ENCODE measurements around the gene FIBP.
A peak's percentile ranks its signal among the peaks of the same experiment; 100 is the strongest.

Gene FIBP

GRCh38 chr11:65860278-65861164 lies 27.8 kb downstream of the FIBP start, which contains the start of gene MUS81:
Gene MUS81, plus strand, starts transcription at chr11:65860433. Its CDS starts 321 bp downstream, at chr11:65860754.
- DNase-seq (ENCODE audit: low read depth in 2 of 3, low spot score in 2 of 3) = peak; percentile 90 to 97 (median 93)

- DNase-seq (ENCODE audit: low read depth in 2 of 3, low spot score in 2 of 3) = peak in 1 of 3 experiments; percentile 30
Observed at GRCh38 chr11:65859812-65860277, 28.4 kb downstream of the FIBP start.

- DNase-seq (ENCODE audit: low read depth in 2 of 3, low spot score in 2 of 3) = peak; percentile 93 to 97 (median 96)
Observed at GRCh38 chr11:65859095-65859811, 29.0 kb downstream of the FIBP start.

- DNase-seq (ENCODE audit: low read depth in 2 of 3, low spot score in 2 of 3) = no peak
Observed at GRCh38 chr11:65858681-65859087, 29.6 kb downstream of the FIBP start.

GRCh38 chr11:65857853-65858680 lies 30.2 kb downstream of the FIBP start, which contains the start of gene CFL1:
Gene CFL1, minus strand, starts transcription at chr11:65858180. Its CDS starts 81 bp downstream, at chr11:65858099.
- DNase-seq (ENCODE audit: low read depth in 2 of 3, low spot score in 2 of 3) = peak; percentile 77 to 97 (median 92)

- no peak for DNase-seq (ENCODE audit: low read depth in 2 of 3, low spot score in 2 of 3)
Observed at GRCh38 chr11:65857500-65857852, 30.8 kb downstream of the FIBP start.

- DNase-seq (ENCODE audit: low read depth in 2 of 3, low spot score in 2 of 3) = peak; percentile 65 to 76 (median 75)
Observed at GRCh38 chr11:65856689-65857499, 31.4 kb downstream of the FIBP start.

- DNase-seq (ENCODE audit: low read depth in 2 of 3, low spot score in 2 of 3) = no peak
Observed at GRCh38 chr11:65855927-65856363, 32.3 kb downstream of the FIBP start.

- DNase-seq (ENCODE audit: low read depth in 2 of 3, low spot score in 2 of 3) = no peak
Observed at GRCh38 chr11:65854852-65855837, 33.1 kb downstream of the FIBP start.

- no peak for DNase-seq (ENCODE audit: low read depth in 2 of 3, low spot score in 2 of 3)
Observed at GRCh38 chr11:65854161-65854592, 34.1 kb downstream of the FIBP start.

- DNase-seq (ENCODE audit: low read depth in 2 of 3, low spot score in 2 of 3) = no peak
Observed at GRCh38 chr11:65853246-65853979, 34.9 kb downstream of the FIBP start.

- DNase-seq (ENCODE audit: low read depth in 2 of 3, low spot score in 2 of 3) = no peak
Observed at GRCh38 chr11:65852508-65853245, 35.6 kb downstream of the FIBP start.

- no peak for DNase-seq (ENCODE audit: low read depth in 2 of 3, low spot score in 2 of 3)
Observed at GRCh38 chr11:65851811-65852507, 36.3 kb downstream of the FIBP start.

- DNase-seq (ENCODE audit: low read depth in 2 of 3, low spot score in 2 of 3) = no peak
Observed at GRCh38 chr11:65851083-65851579, 37.1 kb downstream of the FIBP start.

- no peak for DNase-seq (ENCODE audit: low read depth in 2 of 3, low spot score in 2 of 3)
Observed at GRCh38 chr11:65850217-65851082, 37.8 kb downstream of the FIBP start.

GRCh38 chr11:65849771-65850216 lies 38.5 kb downstream of the FIBP start:
- no peak for DNase-seq (ENCODE audit: low read depth in 2 of 3, low spot score in 2 of 3)
